ENCODE results near the gene SLC6A12.

GRCh38 chr12:232731-233614, 19.0 kb upstream of the SLC6A12 start:
- TF ChIP-seq, protein P1, sequence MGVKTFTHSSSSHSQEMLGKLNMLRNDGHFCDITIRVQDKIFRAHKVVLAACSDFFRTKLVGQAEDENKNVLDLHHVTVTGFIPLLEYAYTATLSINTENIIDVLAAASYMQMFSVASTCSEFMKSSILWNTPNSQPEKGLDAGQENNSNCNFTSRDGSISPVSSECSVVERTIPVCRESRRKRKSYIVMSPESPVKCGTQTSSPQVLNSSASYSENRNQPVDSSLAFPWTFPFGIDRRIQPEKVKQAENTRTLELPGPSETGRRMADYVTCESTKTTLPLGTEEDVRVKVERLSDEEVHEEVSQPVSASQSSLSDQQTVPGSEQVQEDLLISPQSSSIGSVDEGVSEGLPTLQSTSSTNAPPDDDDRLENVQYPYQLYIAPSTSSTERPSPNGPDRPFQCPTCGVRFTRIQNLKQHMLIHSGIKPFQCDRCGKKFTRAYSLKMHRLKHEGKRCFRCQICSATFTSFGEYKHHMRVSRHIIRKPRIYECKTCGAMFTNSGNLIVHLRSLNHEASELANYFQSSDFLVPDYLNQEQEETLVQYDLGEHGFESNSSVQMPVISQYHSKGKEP (tag by site-specific recombination; IDR thresholded peaks at IDR 0.05) = no peak
- TF ChIP-seq ZNF621 (tag by site-specific recombination; IDR thresholded peaks at IDR 0.05) (no peak), TRIM28 (IDR thresholded peaks at IDR 0.05; ENCODE audit: borderline replicate concordance, low read length) (no peak), ZBTB17 (tag by site-specific recombination; IDR thresholded peaks at IDR 0.05) (no peak), ZNF623 (tag by site-specific recombination; IDR thresholded peaks at IDR 0.05) (no peak), PBX3 (CRISPR knock-in tag; IDR thresholded peaks at IDR 0.05) (no peak)
- TF ChIP-seq, protein P2, sequence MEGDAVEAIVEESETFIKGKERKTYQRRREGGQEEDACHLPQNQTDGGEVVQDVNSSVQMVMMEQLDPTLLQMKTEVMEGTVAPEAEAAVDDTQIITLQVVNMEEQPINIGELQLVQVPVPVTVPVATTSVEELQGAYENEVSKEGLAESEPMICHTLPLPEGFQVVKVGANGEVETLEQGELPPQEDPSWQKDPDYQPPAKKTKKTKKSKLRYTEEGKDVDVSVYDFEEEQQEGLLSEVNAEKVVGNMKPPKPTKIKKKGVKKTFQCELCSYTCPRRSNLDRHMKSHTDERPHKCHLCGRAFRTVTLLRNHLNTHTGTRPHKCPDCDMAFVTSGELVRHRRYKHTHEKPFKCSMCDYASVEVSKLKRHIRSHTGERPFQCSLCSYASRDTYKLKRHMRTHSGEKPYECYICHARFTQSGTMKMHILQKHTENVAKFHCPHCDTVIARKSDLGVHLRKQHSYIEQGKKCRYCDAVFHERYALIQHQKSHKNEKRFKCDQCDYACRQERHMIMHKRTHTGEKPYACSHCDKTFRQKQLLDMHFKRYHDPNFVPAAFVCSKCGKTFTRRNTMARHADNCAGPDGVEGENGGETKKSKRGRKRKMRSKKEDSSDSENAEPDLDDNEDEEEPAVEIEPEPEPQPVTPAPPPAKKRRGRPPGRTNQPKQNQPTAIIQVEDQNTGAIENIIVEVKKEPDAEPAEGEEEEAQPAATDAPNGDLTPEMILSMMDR (tag by site-specific recombination; IDR thresholded peaks at IDR 0.05) = no peak
- TF ChIP-seq, protein P3, sequence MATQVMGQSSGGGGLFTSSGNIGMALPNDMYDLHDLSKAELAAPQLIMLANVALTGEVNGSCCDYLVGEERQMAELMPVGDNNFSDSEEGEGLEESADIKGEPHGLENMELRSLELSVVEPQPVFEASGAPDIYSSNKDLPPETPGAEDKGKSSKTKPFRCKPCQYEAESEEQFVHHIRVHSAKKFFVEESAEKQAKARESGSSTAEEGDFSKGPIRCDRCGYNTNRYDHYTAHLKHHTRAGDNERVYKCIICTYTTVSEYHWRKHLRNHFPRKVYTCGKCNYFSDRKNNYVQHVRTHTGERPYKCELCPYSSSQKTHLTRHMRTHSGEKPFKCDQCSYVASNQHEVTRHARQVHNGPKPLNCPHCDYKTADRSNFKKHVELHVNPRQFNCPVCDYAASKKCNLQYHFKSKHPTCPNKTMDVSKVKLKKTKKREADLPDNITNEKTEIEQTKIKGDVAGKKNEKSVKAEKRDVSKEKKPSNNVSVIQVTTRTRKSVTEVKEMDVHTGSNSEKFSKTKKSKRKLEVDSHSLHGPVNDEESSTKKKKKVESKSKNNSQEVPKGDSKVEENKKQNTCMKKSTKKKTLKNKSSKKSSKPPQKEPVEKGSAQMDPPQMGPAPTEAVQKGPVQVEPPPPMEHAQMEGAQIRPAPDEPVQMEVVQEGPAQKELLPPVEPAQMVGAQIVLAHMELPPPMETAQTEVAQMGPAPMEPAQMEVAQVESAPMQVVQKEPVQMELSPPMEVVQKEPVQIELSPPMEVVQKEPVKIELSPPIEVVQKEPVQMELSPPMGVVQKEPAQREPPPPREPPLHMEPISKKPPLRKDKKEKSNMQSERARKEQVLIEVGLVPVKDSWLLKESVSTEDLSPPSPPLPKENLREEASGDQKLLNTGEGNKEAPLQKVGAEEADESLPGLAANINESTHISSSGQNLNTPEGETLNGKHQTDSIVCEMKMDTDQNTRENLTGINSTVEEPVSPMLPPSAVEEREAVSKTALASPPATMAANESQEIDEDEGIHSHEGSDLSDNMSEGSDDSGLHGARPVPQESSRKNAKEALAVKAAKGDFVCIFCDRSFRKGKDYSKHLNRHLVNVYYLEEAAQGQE (tag by site-specific recombination; IDR thresholded peaks at IDR 0.05) = no peak
